GM21515 (cell line): ENCODE results near the gene NUP210.

Source experiments
- ATAC-seq: cut with Tn5 transposase; IDR thresholded peaks from one replicate; pipeline ENCODE4 v1.9.1; 2021; ENCODE audit not compliant: unreplicated experiment

NUP210 gene

DNA sequence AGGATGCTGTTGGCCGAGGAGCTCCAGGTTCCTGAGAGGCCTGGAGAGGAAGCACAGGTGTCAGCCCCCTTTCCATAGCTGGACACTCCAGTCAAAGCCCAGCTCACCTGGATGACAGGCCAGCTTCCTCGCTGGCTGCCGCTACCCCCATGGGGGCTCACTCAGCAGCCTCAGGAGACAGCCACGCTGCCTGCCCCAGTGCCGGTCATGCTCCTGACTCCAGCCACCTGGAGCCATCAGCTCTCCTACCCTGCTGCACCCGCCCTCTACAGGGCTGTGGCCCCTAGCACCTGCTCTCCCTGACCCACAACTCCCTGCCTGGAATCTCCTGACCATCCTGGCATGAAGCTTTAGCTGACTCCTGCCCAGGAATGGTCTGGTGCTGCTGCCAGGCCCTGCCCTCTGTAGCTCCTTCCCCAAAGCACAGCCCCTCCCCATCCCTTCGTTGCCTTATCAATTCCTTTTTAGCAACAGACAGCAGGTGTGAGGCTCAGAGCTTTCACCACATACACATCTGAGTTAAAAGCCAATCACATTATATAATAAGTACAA, 94.2 kb downstream of the NUP210 start:
- no peak for ATAC-seq

DNA sequence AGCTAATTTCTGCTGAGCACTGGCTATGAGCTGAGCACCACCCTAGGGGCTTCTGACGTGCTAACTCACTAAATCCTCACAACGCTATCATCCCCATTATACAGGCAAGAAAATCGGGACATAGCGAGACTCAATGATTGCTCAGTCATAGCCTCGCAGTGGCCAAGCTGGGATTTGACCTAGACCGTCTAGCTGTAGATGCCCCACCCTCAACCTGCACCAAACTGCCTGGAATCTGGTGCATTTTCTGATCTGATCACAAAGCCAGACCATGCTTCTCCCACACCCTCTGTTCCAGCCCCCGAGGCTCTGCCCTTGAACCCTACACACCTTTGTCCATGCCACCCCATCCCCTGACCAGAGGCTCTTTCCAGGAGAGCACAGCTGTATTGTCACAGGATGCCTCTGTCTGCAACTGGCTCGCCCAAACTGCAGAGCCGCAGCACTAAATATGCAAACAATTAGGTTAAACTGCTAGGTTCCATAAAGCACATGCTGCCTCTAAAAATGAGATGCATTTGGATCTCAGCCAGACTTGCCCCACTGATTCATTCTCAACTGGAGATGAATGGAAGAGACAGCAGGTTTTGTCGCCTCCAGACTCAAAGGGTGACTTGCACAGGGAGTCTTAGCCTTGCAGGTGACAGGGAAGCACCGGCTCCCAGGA, 95.2 kb downstream of the NUP210 start:
- ATAC-seq = no peak

DNA sequence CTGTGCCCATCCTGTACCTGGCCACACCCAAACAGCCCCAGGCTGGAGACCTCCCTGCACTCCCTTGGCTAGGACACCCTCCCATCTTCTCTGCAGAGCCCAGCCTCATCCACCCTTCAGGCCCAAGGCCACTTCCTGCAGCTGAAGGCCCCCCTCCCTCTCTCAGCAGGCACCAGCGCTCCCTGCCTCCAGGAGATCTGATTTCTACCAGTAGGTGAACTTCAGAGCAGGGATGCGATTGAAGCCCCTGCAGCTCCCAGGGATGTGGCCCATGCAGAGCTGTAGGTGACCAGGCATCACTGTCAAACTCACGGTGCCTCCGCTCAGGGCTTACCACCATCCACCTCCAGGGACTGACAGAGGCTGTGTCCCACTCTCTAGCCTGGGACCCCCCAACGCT, 96.3 kb downstream of the NUP210 start:
- ATAC-seq = no peak

DNA sequence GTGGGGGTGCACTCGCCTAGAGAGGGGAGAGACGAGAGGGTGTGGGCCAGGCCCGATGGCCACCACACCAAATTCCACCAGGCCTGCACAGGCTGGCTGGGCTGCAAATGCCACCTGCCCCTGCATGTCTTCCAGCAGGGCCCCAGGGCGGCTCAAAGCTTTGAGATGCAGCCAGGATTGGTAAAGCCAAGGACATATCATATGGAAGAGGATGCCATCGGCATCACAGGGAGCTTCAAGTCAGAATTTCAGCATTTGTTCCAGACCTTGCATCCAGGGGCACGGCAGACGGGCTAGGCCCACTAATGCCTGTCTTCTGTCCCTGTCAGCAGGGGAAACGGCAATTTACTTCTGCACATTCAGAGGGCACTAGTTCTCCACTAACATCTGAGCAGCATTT, 97.8 kb downstream of the NUP210 start:
- ATAC-seq = no peak

DNA sequence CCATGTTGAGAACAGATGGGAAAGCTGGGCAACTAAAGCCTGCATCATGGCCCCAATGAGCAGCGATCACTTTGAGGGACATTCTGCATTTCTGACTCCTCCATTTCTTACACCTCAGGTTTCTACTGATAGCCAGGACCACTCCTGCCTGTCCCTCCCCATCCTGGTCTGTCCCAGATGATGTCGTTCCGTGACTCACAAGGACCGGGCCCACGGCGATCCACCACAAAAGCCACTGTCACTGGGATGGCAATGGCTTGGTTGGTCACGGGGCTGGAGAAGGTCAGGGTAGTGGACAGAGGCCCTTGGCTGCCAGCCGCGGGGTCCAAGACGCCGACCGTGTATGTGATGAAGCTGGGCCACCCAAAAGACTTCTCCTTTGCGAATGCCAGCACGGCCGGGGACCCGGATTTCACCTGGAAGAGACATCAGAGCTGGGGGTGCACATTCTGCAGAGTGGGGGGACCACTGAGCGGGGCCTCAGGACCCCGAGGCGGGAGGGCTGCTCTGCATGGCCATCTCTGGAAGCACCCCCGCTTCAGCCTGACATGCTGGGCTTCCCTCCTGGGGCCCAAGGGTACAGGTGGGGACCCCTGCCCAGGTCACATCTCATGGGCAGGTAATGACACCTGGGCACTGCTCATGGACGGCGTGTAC, 100.4 kb downstream of the NUP210 start:
- no peak for ATAC-seq

- no peak for ATAC-seq
Observed at GRCh38 chr3:13318626-13319470, 101.3 kb downstream of the NUP210 start.

GRCh38 chr3:13317596-13318320, 102.4 kb downstream of the NUP210 start:
- no peak for ATAC-seq

DNA sequence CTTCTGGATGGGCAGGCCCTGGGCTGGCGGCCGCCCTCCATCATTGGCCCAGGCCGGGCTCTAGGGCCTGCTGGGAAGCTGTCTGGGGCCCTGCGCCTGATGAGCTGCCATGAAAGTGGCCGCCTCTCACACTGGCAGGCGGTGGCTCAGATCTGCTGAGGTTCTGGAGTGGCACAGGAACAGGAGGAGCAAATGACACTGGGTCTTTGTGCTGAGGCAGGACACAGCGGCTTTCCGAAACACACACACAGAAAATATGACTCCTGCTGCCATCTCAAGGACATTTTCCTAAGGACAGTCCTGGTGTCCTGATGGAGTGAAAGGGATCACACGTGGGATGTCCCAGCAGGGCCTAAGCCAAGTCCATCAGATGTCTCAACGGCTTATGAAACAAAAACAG, 103.5 kb downstream of the NUP210 start:
- ATAC-seq = no peak

DNA sequence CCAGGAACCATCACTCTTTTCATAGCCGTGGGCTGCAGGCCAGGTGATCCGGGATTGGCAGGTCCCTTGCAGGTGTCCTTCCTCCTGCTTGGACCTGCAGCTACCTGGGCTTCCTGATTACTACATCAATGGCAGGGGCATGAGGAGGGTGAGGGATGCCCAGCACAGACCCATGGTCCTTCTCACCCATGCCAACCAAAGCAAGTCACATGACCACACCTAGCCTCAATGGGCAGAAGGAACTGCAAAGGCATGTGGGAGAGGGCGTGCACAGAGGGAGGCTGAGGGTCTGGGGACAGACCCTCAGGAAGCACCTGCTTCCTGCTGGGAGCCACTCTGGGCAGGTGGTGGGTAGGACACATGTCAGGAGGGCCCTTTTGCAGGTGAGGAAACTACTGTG, 105.2 kb downstream of the NUP210 start:
- ATAC-seq = no peak

DNA sequence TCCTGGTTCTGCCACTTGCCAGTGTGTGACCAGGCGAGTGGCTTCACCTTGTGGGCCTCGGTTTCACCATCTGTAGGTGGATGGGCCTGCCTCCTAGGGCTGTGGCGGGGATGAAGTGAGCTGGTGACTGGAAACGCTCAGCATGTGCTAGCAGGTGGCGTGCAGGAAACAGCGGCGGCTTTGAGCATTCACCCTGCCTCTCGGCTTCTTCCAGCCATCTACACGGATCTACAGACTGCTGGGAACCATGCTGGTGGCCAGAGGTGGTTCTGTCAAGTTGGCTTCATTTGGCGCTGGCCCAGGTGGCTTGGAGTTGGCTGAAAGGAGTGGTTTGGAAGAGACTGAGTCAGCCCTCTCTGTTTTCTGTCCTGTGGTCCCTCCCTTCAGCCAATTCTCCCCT, 106.3 kb downstream of the NUP210 start:
- no peak for ATAC-seq

DNA sequence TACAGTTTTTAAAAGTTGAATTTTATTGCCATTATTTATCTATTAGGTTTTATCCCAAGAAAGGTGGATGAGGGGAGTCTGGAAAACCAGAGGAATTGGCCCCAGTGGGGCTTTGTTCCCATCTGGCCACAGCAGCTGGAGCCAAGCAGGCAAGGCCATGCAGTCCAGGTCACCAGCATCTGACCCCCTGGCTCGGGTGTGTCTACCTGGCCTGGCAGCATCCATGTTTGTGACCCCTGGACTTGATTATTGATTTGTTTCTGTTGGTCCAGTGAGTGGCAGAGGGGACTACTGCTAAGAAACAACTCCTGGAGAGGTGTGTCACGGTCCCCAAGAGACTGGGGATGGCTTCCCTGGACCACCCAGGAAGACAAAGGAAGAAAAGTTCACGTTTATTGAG, 111.1 kb downstream of the NUP210 start:
- no peak for ATAC-seq

- no peak for ATAC-seq
Observed at GRCh38 chr3:13308380-13308801, 111.7 kb downstream of the NUP210 start.

DNA sequence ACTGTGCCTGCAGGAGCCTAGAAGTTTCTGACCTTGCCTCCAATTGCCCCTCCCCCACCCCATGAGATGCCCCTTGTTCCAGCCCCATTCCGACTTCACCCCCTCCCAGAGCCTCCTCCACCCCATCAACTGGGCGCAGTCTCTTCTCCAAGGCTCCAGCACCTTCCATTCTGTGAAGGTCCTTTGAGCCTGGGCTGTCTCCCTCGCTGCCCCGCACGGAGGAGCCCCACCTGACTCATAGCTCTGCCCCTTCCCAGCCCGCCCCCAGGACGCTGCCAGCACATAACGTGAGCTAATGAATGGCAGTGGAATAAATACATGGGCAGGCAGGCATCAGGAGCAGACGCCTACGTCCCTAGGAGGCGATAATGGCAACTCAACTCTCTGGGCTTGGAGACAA, 113.1 kb downstream of the NUP210 start:
- no peak for ATAC-seq

DNA sequence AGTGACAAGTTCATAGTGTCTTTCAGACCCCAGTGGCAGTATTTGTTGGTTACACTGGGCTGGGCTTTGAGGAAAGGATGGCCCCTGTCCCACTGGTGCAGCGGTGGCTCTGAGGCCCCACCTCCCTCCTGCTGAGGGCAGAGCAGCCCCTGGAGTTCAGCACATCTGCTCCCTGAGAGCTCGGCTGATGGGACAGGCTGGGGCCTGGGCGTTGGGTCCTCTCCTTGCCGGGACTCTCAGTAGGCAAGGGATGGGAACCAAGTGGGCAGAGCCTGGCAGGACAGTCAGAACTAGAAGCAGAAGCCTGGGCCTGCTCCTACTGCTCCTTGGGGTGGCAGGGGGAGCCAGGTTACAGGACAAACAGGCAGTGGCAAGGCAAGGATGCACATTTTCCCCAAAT, 114.5 kb downstream of the NUP210 start:
- ATAC-seq = no peak

GRCh38 chr3:13303410-13303809, 116.7 kb downstream of the NUP210 start:
- no peak for ATAC-seq

- no peak for ATAC-seq
Observed at GRCh38 chr3:13301286-13301987, 118.7 kb downstream of the NUP210 start.

- no peak for ATAC-seq
Observed at GRCh38 chr3:13300546-13301285, 119.4 kb downstream of the NUP210 start.

DNA sequence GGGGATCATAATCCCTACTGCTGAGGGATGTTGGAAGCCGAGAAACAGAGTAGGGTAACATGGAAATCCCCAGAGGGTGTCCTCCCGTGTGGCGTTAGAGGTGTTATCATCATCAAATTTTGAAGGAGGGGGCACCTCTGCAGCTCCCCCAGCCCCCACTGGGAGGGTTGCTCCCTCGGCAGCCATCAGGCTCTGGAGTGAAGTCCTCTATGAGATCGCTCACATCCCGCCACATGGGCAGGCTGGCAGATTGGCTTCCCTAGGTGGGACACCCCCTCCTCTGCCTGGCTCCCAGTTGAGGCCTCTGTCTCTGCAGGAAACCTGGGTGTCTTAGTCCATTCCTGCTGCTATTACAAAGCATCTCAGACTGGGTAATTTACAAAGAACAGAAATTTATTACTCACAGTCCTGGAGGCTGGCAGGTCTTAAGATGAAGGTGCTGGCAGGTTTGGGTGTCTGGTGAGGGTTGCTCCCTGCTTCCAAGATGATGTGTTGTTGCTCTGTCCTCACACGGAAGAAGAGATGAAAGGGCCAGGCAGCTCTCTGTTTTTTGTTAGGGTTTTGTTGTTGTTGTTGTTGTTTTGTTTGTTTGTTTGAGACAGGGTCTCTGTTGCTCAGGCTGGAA, 120.5 kb downstream of the NUP210 start:
- no peak for ATAC-seq

GRCh38 chr3:13296662-13297061, 123.5 kb downstream of the NUP210 start:
- no peak for ATAC-seq
